Measurements from ENCODE around the gene MIA2.

Gene MIA2

GRCh38 chr14:39393289-39393688 lies 159.6 kb downstream of the MIA2 start:
- DNase-seq (ENCODE audit: low spot score) = no peak

GRCh38 chr14:39395555-39396254 lies 162.0 kb downstream of the MIA2 start:
- DNase-seq (ENCODE audit: low spot score) = no peak

GRCh38 chr14:39396448-39396847 lies 162.7 kb downstream of the MIA2 start:
- DNase-seq (ENCODE audit: low spot score) = no peak

- no peak for DNase-seq (ENCODE audit: low spot score)
These were observed 164.7 kb downstream of the MIA2 start for GRCh38 chr14:39398382-39398781.

- no peak for DNase-seq (ENCODE audit: low spot score)
These were observed 172.8 kb downstream of the MIA2 start for GRCh38 chr14:39406560-39406959.

- DNase-seq (ENCODE audit: low spot score) = no peak
These were observed 182.4 kb downstream of the MIA2 start for GRCh38 chr14:39416072-39416471.

- DNase-seq (ENCODE audit: low spot score) = no peak
These were observed 183.3 kb downstream of the MIA2 start for GRCh38 chr14:39417014-39417413.

GRCh38 chr14:39419272-39419671 lies 185.6 kb downstream of the MIA2 start:
- DNase-seq (ENCODE audit: low spot score) = no peak

GRCh38 chr14:39422243-39422642 lies 188.5 kb downstream of the MIA2 start:
- DNase-seq (ENCODE audit: low spot score) = no peak

GRCh38 chr14:39423793-39424192 lies 190.1 kb downstream of the MIA2 start:
- no peak for DNase-seq (ENCODE audit: low spot score)

- no peak for DNase-seq (ENCODE audit: low spot score)
These were observed 192.2 kb downstream of the MIA2 start for GRCh38 chr14:39425947-39426346.

GRCh38 chr14:39426605-39427004 lies 192.9 kb downstream of the MIA2 start:
- DNase-seq (ENCODE audit: low spot score) = peak; percentile 19

- DNase-seq (ENCODE audit: low spot score) = no peak
These were observed 194.4 kb downstream of the MIA2 start for GRCh38 chr14:39428118-39428517.

- peak; percentile 28 for DNase-seq (ENCODE audit: low spot score)
These were observed 197.2 kb downstream of the MIA2 start for GRCh38 chr14:39430762-39431415.

- peak; percentile 32 for DNase-seq (ENCODE audit: low spot score)
These were observed 197.9 kb downstream of the MIA2 start for GRCh38 chr14:39431416-39432178.

- DNase-seq (ENCODE audit: low spot score) = peak; percentile 83
These were observed 198.5 kb downstream of the MIA2 start, which contains the start of gene FBXO33 for GRCh38 chr14:39432179-39432618. FBXO33 (minus strand) TSS chr14:39432433; CDS start chr14:39432162, 271 bp downstream.

GRCh38 chr14:39432619-39433451 lies 199.1 kb downstream of the MIA2 start:
- DNase-seq (ENCODE audit: low spot score) = peak; percentile 93

- DNase-seq (ENCODE audit: low spot score) = no peak
These were observed 199.7 kb downstream of the MIA2 start for GRCh38 chr14:39433452-39433813.

- DNase-seq (ENCODE audit: low spot score) = peak; percentile 11
These were observed 200.7 kb downstream of the MIA2 start for GRCh38 chr14:39434401-39434800.

- no peak for DNase-seq (ENCODE audit: low spot score)
These were observed 201.5 kb downstream of the MIA2 start for GRCh38 chr14:39435241-39435640.

Data from SW480 (cell line).